Left lung (tissue), 10 donors: Measurements from ENCODE around the gene PPFIA4. TPM values are rescaled to one million over a fixed set of nuclear protein-coding genes. Genes with fewer than 3 reads are reported as not detected.

Experiments
- ATAC-seq: fragments of 200-7000 bp; cut with Tn5 transposase; one replicate; pipeline ENCODE4 v1.9.1; 2020; ENCODE audit warnings: moderate library complexity
- DNase-seq, 4 donors: peaks; one replicate each; pipeline ENCODE4 v3.0.0-alpha.2; 2013 to 2020
- H3K27ac ChIP-seq, 2 donors: fragments of 200-600 bp; sonication (generic) in 1 of 2; one replicate each; pipeline versions ENCODE4 v1.5.0 to v1.8.0; 2020 to 2021
- H3K27me3 ChIP-seq, 2 donors: fragments of 200-600 bp; sonication (generic) in 1 of 2; one replicate each; pipeline versions ENCODE4 v1.5.0 to v1.8.0; 2020 to 2021
- H3K36me3 ChIP-seq, 2 donors: fragments of 200-600 bp; sonication (generic) in 1 of 2; one replicate each; pipeline versions ENCODE4 v1.5.0 to v1.8.0; 2020 to 2021
- H3K4me1 ChIP-seq, 2 donors: fragments of 200-600 bp; one replicate each; pipeline ENCODE4 v1.8.0; 2021
- H3K4me3 ChIP-seq, 2 donors: fragments of 200-600 bp; sonication (generic) in 1 of 2; one replicate each; pipeline versions ENCODE4 v1.5.0 to v1.8.0; 2020 to 2021; ENCODE audit warnings: mild to moderate bottlenecking in 1 of 2
- H3K9me3 ChIP-seq, 2 donors: fragments of 200-600 bp; sonication (generic) in 1 of 2; one replicate each; pipeline versions ENCODE4 v1.5.0 to v1.8.0; 2020 to 2021
- intact Hi-C, 2 donors: fragments of 100-400 bp; cut with DNase I; formaldehyde crosslinking; loops; one replicate each; pipeline versions ENCODE4 v1.11.2 to v1.14.2; 2022
- polyA plus RNA-seq, 6 donors: library from polyadenylated mRNA; unstranded; fragments of 120-200 nt; gene quantifications; one replicate each; pipeline ENCODE4 v1.2.1, GENCODE V29; 2013; ENCODE audit not compliant: insufficient read length in 6 of 6
- total RNA-seq, 2 donors: library from RNA; stranded (reverse); fragmentation: NEBNext Ultra II Directional; extraction: Animal tissue kit (Norgen Biotek cat#: 25700); gene quantifications; one replicate each; pipeline ENCODE4 v1.2.1, GENCODE V29; 2021
- TF ChIP-seq, protein P1 (sequence below), 2 donors: fragments of 200-600 bp; sonication (generic) in 1 of 2; IDR thresholded peaks; one replicate each; pipeline versions ENCODE4 v1.5.0 to v1.8.0; 2021; ENCODE audit warnings: antibody characterized with exemption in 2 of 2
- donor health status: DM: no; HTN: yes; CAD: no.
- donor health status: DM: no; HTN: no; CAD: no.

The PPFIA4 gene
- total and polyA plus RNA-seq, 8 donors: 1.3 to 5.1 (median 3.3) TPM

DNA sequence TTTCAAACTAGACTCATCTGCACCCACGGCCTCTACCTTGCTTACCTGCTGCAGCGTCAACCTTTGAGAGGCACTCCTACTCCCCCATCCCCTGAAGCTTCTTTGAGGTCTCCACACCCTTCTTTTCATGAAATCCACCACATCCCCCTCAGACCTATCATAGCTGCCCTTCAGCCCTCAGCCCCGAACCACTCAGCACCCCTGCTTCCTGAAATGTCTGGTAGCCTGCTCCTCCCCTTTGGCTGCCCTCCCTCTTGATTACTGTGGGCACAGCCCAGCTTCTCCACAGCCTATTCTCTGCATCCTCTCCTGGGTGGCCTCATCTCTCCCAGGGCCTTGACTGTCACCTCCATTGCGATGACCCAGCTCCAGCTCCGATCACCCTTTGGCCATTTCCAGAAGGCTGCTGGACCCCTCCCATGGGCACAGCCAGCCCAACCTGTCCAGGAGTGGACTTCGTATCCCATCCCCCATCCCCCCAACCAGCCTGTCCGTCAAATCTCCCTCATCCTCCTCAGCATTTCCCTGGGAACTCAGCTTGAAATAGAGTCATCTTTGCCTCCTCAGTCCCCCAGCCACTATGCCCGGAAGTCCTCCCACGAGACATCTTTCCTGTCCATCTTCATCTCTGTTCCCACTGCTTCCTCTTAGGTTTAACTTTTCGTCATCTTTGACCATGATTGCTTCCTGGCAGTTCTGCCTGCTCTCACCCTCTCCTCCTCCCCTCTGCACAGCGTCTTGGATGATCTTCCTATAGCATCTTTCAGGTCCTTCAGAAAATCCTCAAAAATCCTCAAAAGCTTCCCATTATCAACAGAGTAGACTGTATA, 95.1 kb downstream of the PPFIA4 start:
- H3K27ac ChIP-seq: no peak overlapping the region
- DNase-seq (no peak), ATAC-seq (no peak)
- H3K4me1 ChIP-seq: peaks cover under 1 to 11% of the 10 kb centered on the region in 2 donors
- peaks cover 0 to 100% of the 10 kb centered on the region in 2 donors for H3K27me3 ChIP-seq
- TF ChIP-seq, protein P1, sequence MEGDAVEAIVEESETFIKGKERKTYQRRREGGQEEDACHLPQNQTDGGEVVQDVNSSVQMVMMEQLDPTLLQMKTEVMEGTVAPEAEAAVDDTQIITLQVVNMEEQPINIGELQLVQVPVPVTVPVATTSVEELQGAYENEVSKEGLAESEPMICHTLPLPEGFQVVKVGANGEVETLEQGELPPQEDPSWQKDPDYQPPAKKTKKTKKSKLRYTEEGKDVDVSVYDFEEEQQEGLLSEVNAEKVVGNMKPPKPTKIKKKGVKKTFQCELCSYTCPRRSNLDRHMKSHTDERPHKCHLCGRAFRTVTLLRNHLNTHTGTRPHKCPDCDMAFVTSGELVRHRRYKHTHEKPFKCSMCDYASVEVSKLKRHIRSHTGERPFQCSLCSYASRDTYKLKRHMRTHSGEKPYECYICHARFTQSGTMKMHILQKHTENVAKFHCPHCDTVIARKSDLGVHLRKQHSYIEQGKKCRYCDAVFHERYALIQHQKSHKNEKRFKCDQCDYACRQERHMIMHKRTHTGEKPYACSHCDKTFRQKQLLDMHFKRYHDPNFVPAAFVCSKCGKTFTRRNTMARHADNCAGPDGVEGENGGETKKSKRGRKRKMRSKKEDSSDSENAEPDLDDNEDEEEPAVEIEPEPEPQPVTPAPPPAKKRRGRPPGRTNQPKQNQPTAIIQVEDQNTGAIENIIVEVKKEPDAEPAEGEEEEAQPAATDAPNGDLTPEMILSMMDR (IDR thresholded peaks at IDR 0.05): no peak
- no peaks in the 10 kb centered on the region for H3K36me3 ChIP-seq
- no peaks in the 10 kb centered on the region for H3K9me3 ChIP-seq
- no peak overlapping the region for H3K4me3 ChIP-seq
- intact Hi-C loops: no loop called here

DNA sequence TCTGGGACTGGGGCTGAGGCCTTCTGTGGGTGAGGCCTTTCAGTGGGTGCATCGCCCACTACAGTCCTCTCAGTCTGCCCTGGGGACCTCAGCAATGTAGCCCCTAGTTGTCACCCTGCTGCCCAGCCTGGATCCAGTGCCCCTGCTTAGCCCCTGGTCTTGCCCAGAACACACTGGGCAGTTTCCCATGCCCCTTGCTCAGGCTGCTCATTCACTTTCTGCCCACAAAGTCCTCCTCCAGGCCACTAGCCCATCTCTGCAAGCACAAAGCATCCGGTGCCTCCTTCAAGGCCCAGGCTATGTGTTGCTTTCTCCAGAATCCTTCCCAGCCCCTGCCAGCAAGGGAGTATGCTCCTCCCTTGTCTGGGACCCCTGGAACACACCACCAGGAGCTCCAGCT, 95.9 kb downstream of the PPFIA4 start:
- ATAC-seq (no peak), DNase-seq (no peak)
- intact Hi-C loops: no loop called here
- Histone ChIP-seq H3K4me1 (peaks cover 6 to 17% of the 10 kb centered on the region in 2 donors), H3K9me3 (no peaks in the 10 kb centered on the region), H3K4me3 (no peak overlapping the region), H3K27me3 (peaks cover 0 to 100% of the 10 kb centered on the region in 2 donors), H3K36me3 (no peaks in the 10 kb centered on the region), H3K27ac (no peak overlapping the region)
- TF ChIP-seq, protein P1 (IDR thresholded peaks at IDR 0.05): no peak

DNA sequence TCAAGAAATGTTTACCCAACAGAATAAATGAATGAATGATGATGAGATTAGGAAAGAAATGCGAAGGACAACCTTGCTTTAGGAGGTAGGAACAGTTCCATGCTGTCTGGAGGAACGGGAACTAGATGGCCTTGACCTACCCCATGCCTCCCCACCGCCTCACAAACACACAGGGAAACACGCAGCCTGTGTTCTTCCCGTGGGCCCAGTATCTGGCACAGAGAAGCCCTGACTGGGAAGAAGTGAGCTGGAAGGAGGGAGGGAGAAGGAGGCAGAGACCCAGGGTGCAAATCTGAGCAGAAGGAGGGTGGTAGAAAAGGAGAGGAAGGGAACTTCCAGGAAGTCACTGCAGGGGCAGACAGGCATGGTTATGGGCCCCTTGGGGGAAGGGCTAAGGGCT, 97.7 kb downstream of the PPFIA4 start:
- Histone ChIP-seq H3K4me1 (peaks cover 18 to 28% of the 10 kb centered on the region in 2 donors), H3K36me3 (no peaks in the 10 kb centered on the region), H3K27me3 (peaks cover 0 to 100% of the 10 kb centered on the region in 2 donors), H3K27ac (no peak overlapping the region), H3K4me3 (no peak overlapping the region), H3K9me3 (no peaks in the 10 kb centered on the region)
- intact Hi-C loops: no loop called here
- TF ChIP-seq, protein P1 (IDR thresholded peaks at IDR 0.05): no peak
- no peak for ATAC-seq
- DNase-seq: no peak

DNA sequence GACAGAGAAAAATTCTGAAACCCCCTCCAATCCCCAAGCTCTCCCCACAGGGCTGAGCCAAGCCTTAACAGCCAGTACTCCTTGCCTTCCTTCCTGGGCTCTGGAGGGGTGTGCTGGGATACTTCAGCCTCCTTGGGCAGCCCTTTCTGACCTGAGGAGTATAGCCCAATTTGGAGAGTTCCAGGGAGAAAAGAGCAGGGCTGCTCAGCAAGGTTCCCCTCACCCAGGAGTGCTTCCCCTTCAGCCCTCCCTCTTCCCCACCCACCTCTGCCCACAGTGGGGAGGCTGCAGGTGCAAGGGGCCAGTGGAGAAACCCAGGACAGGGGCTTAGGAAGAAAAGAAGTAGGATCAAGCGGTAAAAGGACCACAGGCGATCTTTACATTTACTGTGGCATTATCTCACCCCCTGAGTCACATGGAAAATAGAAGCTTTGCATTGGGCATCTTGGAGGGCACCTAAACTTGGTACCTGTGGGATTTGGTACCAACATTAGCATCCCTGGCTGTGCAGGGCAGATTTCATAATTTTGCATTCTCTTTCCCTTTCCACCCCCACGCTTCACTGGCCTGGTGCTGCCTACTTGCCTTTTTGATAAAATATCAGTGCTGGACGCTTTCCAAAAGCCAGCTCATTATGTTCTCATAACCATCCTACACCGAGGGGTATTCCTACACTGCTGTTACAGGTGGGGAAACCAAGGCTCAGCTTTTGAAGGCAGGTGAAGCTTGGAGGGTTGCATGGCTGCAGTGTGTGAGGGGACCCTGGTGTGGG, 98.4 kb downstream of the PPFIA4 start:
- H3K4me3 ChIP-seq: no peak overlapping the region
- H3K27me3 ChIP-seq: peaks cover 0 to 96% of the 10 kb centered on the region in 2 donors
- H3K9me3 ChIP-seq: no peaks in the 10 kb centered on the region
- H3K36me3 ChIP-seq: no peaks in the 10 kb centered on the region
- TF ChIP-seq, protein P1 (IDR thresholded peaks at IDR 0.05): no peak
- ATAC-seq (no peak), DNase-seq (no peak)
- H3K4me1 ChIP-seq: peaks cover 26 to 35% of the 10 kb centered on the region in 2 donors
- no peak overlapping the region for H3K27ac ChIP-seq
- intact Hi-C loops: no loop called here
